ENCODE data around the gene PACC1.

- TF ChIP-seq CTCF (IDR thresholded peaks at IDR 0.05; ENCODE audit: low read depth, low read length, poor library complexity, severe bottlenecking) (no peak), EZH2phosphoT487 (IDR thresholded peaks at IDR 0.05; ENCODE audit: borderline replicate concordance, low read length) (no peak)
These were observed 9.2 kb upstream of the PACC1 start for GRCh38 chr1:212423879-212424278.
